OCI-LY1 (cell line): ENCODE results near the gene ATG7.

Source experiments
- EZH2 ChIP-seq: fragments of 200-600 bp; sonication (generic), shearing (Covaris generic); IDR thresholded peaks from 2 replicates; pipeline ENCODE4 v1.8.0; 2017; ENCODE audit warnings: borderline replicate concordance, mixed run types, mild to moderate bottlenecking, antibody characterized with exemption, low read length, moderate library complexity, mixed read lengths
- TF ChIP-seq, protein P1 (sequence below): fragments of 200-600 bp; sonication (generic), shearing (Covaris generic); IDR thresholded peaks from 2 replicates; pipeline ENCODE4 v1.5.1; 2017; ENCODE audit warnings: mild to moderate bottlenecking, antibody characterized with exemption, low read length, moderate library complexity, mixed read lengths

DNA sequence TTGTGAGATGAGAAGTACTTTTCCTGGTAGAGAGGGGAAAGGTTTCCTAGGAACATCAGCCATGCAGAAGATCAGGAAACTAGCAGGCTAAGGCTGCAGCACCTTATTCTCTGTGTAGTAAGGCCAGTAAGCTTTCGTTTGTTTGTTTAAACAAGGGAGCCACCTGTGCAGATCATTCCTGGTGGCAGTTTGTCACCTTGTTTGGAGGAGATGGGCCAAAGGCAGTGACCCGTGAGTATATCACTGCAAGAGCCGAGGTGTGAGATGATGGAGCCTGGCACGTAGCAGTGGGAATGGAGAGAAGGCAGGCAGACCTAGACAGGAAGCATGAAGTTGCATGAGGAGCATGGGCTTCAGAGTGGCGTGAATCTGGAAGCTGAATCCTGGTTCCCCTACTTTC is 19.6 kb downstream of the ATG7 start:
- TF ChIP-seq, protein P1, sequence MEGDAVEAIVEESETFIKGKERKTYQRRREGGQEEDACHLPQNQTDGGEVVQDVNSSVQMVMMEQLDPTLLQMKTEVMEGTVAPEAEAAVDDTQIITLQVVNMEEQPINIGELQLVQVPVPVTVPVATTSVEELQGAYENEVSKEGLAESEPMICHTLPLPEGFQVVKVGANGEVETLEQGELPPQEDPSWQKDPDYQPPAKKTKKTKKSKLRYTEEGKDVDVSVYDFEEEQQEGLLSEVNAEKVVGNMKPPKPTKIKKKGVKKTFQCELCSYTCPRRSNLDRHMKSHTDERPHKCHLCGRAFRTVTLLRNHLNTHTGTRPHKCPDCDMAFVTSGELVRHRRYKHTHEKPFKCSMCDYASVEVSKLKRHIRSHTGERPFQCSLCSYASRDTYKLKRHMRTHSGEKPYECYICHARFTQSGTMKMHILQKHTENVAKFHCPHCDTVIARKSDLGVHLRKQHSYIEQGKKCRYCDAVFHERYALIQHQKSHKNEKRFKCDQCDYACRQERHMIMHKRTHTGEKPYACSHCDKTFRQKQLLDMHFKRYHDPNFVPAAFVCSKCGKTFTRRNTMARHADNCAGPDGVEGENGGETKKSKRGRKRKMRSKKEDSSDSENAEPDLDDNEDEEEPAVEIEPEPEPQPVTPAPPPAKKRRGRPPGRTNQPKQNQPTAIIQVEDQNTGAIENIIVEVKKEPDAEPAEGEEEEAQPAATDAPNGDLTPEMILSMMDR, result no peak
- TF ChIP-seq EZH2, result no peak
